GM12801 (cell line): Measurements from ENCODE around the gene SETD9.

Experiments used
- TF ChIP-seq, protein P1 (sequence below): IDR thresholded peaks from one replicate; pipeline ENCODE4 v1.5.1; 2011; ENCODE audit warnings: control low read depth; ENCODE audit not compliant: insufficient read length; ENCODE audit errors: extremely low read depth

Gene SETD9, protein sequence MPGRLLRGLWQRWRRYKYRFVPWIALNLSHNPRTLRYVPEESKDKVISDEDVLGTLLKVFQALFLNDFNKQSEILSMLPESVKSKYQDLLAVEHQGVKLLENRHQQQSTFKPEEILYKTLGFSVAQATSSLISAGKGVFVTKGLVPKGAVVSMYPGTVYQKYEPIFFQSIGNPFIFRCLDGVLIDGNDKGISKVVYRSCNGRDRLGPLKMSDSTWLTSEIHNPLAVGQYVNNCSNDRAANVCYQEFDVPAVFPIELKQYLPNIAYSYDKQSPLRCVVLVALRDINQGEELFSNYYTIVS

DNA sequence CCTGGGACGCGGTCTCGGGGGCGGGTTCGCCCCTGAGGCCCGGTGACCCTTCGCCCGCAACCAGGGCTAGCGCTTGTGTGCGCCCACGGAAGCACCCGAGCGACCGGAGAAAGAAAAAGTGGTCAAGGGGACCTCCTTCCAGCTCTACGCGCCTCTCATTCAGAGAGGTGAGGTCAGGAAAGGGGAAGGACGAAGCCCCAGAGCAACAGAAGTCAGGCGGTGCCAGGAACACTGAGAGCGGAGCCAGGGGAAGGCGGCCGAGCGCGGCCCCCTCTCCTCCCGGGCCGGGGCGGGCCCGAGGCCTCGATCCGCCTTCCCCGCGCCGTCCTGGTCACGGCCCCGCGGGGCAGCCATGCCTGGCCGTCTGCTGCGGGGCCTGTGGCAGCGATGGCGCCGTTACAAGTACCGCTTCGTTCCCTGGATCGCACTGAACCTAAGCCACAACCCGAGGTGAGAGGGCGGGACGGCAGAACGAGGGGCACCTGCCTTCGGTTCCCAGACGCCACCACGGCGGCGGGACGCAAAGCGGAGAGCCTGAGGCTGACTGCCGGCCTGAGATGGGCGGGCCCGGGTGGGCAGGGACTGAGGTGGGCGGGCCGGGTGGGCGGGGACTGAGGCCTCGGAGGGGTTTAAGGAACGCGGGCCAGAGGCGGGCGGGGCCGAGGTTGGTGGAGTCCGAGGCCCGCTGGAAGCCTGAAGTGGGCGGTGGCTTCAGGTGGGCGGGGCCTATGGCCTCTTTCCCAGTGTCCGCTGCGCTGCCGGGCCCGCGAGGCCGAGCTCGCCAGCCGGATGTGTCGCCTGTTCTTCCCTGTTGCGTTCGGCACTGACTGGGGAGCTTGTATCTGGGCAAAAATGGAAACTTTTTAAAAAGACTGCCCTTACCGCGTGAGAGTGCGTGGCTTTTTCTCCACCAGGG lies at the start of gene SETD9:
Gene SETD9 (plus strand): TSS at position 303 of the 916 bp plus-strand sequence. CDS start 50 bp downstream, at position 353.
- TF ChIP-seq, protein P1, sequence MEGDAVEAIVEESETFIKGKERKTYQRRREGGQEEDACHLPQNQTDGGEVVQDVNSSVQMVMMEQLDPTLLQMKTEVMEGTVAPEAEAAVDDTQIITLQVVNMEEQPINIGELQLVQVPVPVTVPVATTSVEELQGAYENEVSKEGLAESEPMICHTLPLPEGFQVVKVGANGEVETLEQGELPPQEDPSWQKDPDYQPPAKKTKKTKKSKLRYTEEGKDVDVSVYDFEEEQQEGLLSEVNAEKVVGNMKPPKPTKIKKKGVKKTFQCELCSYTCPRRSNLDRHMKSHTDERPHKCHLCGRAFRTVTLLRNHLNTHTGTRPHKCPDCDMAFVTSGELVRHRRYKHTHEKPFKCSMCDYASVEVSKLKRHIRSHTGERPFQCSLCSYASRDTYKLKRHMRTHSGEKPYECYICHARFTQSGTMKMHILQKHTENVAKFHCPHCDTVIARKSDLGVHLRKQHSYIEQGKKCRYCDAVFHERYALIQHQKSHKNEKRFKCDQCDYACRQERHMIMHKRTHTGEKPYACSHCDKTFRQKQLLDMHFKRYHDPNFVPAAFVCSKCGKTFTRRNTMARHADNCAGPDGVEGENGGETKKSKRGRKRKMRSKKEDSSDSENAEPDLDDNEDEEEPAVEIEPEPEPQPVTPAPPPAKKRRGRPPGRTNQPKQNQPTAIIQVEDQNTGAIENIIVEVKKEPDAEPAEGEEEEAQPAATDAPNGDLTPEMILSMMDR = no peak

DNA sequence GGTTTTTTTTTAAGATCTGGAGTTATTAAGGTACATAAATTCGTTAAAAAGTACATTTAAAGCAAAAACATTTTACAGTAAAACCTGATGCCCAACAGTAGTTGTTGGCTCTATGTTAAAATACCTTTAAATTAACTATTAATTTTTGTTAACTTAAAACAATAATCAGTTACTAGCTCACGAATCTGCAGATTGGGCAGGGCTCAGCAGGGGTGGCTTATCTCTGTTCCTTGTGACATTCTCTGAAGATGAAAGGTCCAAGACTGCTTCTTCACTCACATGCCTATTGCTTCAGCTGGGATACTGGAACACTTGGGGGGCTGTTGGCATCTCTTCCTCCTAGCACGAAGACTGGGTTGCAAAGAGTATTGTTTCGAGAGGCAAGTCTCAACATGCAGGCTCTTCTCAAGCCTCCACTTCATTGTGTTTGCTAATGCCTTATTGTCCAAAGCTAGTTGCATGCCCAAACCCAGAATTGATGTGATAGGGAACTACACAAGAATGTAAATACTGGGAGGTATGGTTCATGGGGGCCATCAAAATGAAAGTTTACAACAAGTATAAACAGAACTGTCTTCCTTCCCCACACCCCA lies 47.4 kb upstream of the SETD9 start:
- TF ChIP-seq, protein P1 = no peak

- TF ChIP-seq, protein P1 = no peak
Measured at GRCh38 chr5:56862909-56863308, 46.5 kb upstream of the SETD9 start.

DNA sequence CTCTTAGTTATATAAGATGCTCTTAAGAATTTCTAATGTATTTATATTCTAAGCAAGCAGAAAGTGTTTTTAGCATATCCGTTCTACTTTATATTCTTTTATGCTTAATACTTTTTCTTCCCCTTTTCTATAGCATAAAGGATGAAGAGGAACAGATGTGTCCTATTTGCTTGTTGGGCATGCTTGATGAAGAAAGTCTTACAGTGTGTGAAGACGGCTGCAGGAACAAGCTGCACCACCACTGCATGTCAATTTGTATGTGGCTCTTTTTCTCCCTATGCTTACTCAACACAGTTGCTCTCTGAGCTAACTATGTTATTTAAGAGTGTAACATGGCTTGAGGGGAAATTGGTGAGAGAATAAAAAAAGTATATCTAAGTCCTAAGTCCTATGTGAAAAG lies 37.6 kb upstream of the SETD9 start:
- TF ChIP-seq, protein P1 = no peak

DNA sequence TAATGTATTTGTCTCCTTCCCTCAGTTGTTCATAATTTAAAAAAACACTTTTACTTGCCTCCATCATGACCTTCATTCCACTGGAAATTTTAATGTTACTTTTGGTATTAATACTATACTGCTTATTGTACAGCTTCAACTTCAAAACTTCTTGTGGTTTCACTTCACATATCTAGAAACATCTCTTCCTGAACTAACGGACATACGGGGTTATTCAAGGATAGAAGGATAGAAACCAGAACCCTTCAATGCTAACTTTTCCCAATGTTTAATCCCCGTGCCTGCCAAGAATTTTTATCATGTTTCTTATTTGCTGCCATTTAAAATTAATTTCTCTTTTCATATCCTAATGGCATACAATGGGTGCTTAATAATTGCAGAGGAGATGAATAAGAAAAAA lies 36.3 kb upstream of the SETD9 start:
- TF ChIP-seq, protein P1 = no peak

- TF ChIP-seq, protein P1 = no peak
Measured at GRCh38 chr5:56876327-56876726, 33.1 kb upstream of the SETD9 start.

DNA sequence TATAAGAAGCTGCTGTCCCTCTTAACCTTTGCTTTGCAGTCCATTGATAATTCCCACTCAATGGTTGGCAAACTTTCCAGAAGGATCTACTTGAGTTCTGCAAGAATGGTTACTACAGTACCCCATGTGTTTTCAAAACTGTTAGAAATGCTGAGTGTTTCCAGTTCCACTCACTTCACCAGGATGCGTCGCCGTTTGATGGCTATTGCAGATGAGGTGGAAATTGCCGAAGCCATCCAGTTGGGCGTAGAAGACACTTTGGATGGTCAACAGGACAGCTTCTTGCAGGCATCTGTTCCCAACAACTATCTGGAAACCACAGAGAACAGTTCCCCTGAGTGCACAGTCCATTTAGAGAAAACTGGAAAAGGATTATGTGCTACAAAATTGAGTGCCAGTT lies 27.8 kb upstream of the SETD9 start:
- TF ChIP-seq, protein P1 = no peak
